GM04503 (cell line): ENCODE data around the gene RANBP10.
"Not testable (repeated sequence)": the region's sequence is repeated elsewhere in the genome, so short reads cannot be mapped to it uniquely, and the experiment has no call there.

Experiments
- DNase-seq: peaks from one replicate; pipeline ENCODE4 v3.0.0-alpha.2; 2012; ENCODE audit warnings: low read depth

Gene RANBP10

DNA sequence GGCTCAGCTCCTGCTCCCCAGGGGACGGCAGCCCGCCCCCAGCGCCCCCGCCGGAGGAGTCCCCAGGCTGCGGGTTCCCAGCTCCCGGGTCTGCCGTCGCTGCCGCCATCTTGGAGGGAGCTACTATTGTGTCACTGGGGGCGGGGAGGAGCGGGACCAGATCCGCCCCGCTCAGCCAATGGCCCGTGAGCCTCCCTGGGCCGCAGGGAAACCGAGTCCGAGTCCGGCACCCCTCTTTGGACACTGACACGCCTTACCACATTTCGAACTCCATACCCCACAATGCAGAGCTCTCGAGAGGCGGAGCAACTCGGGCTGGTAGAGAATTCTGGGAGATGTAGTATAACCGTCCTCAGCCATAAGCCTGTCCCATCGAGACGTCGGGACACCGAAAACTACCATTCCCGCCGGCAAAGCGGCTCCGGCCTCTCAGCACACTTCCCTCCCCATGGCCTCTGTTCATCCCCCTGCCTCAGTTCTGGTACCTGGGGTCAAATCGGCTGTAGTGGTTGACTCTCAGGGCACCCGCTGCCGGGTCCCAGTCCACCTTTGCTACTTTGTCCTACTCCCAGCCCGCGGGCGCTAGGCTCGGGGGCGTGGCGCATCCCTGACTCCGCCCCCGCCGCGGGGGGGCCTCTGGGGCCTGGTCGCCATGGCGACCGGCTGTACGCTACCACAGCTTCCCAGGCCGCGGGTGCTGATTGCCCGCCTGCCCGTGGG is at the start of gene RANBP10, which contains the start of gene TSNAXIP1:
TSS of gene RANBP10 (minus strand) at position 133 of the 720 bp plus-strand sequence. CDS start at position 109, 24 bp downstream.
TSS of gene TSNAXIP1 (plus strand) at position 462 of the 720 bp plus-strand sequence. CDS start 261 bp downstream, outside the sequence.
- peak; percentile 98 for DNase-seq

DNA sequence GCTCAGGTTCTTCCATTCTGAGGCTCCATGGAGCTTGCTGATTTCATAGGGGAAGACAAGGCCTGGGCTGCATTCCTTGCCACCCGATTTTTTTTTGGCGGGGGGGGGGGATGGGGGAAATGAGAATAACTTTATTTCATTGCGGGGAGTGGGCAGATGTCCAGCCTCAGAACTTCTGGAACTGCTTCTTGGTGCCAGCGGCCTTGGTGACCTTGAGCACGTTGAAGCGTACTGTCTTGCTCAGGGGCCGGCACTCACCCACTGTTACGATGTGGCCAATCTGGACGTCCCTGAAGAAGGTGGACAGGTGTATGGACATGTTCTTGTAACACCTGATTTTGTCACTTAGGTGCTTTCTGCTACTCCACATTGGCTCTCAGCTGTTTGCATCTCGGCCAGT is 49.4 kb upstream of the RANBP10 start:
- no peak for DNase-seq

DNA sequence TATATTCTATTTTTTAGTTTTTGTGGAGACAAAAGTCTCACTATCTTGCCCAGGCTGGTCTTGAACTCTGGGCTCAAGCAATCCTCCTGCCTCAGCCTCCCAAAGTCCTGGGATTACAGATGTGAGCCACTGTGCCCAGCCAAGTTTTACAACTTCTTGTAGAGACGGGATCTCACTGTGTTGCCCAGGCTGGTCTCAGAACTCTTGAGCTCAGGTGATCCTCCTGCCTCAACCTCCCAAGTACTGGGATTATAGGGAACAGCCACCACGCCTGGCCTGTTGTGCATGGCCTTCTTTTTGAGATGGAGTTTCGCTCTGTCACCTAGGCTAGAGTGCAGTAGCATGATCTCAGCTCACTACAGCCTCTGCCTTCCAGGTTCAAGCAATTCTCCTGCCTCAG is 47.3 kb upstream of the RANBP10 start:
- no peak for DNase-seq

DNA sequence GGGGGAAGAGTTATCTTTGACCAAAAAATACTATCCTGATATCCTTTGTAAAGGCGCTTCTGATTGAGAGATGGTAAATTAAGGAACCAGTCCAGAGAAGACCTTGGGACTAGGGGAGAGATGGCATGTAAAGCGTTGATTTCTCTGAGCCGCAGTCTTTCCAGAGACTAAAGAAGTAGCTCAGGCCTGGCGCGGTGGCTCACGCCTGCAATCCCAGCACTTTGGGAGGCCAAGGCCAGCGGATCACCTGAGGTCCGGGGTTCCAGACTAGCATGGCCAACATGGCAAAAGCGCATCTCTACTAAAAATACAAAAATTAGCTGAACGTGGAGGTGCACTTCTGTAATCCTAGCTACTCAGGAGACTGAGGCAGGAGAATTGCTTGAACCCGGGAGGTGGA is 41.8 kb upstream of the RANBP10 start:
- no peak for DNase-seq

DNA sequence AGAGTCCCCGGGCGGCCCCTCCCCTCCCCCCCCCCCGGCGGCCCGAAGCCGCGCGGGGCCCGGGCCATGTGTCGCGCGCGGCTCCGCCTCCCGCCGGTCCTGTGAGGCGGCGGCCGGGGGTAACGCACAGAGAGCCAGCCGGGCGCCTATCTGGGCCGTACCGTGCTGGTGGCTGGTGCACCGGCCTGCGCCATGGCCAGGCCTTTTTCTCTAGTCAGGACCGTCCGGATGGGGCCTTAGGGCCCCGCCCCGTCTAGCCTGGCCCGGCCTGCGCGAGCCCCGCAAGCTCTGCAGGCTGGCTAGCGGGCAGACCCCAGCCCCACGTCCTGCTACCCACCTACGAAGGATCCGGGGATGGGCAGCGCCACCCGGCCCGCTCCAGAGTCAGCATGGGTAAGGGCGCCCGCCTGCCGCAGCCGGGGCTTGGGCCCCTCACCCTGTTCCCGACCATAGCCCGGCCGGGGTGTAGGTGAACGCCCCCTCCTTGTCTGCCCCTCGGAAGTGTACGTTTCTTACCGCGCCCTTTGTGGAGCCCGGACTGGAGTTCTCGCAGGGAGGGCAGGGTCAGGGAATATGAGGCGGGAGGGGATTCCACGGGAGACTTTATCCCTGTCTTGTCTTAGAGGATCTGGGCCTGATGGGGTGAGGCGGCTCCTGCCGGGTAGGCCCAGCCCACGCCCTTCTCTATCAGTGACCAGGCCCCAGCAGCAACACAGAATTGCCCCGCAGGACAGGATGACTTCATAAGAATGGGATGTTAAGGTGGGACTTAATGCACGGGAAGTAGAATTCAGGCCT is 40.9 kb upstream of the RANBP10 start, which contains the start of gene CENPT:
TSS of gene CENPT (minus strand) at position 630 of the 798 bp plus-strand sequence. CDS start 13,834 bp downstream, outside the sequence.
- DNase-seq, result no peak

DNA sequence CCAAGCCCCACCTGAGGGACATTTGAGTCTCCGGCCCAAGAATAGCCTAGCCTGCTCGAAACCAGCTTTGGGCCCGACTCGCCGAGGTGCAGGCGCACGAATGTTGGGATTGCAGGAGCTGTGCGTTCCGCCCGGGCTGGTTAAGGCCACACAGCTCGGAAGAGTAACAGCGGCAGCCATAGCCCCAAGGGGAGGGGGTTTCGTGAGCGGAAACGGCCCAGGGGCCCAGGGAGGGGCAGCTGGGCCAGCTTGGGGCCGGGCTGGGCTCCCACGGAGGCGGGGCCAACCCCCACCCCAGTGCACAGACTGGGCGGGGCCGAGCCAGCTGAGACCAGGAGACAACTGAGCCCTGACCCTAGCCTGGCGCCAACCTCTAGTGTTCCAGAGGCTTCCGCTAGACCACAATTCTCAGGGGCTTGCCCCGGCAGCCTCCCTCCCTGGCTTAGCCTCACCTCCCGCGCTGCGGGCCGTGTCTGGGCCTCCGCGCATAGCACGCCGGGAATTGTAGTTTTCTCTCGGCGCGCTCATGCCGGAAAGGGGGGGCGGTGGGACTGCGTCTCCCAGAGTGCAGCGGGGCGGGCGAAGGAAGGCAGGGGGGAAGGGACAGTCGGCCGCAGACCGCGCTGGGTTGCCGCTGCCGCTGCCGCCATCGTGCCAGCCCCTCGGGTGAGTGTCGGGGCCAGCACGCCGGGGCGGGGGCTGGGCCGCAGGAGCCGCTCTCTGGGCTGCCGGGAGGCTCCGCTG is 40.1 kb upstream of the RANBP10 start, which contains the start of gene NUTF2:
TSS of gene NUTF2 (plus strand) at position 614 of the 744 bp plus-strand sequence. CDS start 18,198 bp downstream, outside the sequence.
- peak; percentile 64 for DNase-seq

DNA sequence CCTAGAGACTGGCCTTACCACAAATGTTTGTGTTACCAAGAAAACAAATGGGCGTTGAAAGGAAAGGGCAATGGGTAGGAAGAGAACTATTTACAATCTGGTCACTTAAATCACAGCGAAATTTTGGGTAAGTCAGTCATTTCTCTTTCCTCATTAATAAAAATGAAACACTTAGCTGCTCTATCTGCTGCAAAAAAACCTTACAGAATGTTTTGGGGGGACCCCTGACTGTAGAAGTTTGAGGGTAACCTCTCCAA is 39.6 kb upstream of the RANBP10 start:
- DNase-seq, result no peak

DNA sequence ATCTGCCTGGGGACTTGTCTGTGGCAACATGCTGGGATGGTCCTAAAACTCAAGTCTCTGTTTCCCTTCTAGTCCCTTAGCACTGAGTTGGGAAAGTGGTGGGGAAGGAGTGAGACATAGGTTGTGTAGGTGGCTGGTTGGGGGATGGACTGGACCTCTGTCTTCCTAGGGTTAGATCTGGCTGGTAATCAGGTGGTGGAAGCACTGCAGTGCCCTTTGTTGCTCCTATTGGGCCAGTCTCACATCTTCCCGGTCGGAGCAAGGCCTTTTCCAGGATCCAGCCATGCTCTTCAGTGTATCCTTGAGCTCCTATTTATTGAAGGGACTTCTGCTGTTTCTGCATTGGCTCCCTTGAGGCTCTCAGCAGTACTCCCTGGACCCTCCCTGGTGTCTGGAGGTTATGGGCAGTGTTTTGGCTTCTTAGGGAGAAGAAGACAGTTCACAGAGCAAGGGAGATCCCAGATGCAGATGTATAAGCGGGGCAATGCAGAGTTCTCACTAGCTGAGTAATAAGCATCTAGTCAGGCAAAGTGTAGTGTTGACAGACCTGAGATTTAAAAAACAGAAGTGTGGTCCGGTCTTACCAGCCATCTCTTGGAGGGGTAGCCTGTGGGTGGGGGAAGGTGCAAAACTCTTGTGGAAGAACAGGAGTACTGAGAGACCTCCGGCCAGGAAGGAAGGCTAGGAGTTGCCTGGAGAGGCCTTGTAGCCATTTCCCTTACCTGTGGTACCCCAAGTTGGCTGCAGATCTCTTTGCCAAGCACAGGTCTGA is 39.1 kb upstream of the RANBP10 start:
- no peak for DNase-seq

DNA sequence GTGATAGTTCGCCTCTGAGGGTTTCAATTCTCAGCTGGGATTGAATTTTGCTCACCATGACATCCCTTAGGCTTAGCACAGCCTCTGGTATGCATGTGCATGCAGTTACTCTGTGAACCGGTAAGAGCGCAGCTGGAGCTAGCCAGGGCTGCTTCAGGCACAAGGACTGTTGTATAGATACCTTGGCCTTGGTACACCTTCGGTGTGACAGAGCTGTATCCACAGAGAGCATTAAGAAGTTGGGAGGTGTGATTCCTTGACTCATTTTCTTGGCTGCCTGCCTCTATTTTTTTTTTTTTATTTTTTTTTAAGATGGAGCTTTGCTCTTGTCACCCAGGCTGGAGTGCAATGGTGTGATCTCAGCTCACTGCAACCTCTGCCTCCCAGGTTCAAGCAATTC is 38.1 kb upstream of the RANBP10 start:
- no peak for DNase-seq

DNA sequence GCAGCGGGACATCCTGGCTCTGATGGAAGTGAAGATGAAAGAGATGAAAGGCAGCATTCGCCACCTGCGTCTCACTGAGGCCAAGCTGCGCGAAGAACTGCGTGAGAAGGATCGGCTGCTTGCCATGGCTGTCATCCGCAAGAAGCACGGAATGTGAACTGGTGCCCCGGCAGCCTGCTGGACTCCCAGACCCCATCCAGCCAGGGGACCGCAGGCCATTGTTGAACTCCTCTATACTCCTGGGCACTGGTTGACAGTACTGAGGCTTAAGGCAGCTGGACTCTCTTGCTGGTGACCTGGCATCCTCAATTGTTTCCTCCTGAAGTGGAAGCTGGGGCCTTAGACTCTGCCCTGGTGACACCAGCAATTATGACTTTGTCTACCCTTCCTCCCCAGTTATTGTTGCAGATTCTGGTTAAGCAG is 37.0 kb upstream of the RANBP10 start:
- no peak for DNase-seq

DNA sequence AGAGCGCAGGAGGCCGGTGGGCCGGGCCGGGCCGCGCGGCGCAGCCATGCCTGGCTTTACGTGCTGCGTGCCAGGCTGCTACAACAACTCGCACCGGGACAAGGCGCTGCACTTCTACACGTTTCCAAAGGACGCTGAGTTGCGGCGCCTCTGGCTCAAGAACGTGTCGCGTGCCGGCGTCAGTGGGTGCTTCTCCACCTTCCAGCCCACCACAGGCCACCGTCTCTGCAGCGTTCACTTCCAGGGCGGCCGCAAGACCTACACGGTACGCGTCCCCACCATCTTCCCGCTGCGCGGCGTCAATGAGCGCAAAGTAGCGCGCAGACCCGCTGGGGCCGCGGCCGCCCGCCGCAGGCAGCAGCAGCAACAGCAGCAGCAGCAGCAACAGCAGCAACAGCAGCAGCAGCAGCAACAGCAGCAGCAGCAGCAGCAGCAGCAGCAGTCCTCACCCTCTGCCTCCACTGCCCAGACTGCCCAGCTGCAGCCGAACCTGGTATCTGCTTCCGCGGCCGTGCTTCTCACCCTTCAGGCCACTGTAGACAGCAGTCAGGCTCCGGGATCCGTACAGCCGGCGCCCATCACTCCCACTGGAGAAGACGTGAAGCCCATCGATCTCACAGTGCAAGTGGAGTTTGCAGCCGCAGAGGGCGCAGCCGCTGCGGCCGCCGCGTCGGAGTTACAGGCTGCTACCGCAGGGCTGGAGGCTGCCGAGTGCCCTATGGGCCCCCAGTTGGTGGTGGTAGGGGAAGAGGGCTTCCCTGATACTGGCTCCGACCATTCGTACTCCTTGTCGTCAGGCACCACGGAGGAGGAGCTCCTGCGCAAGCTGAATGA is 36.4 kb upstream of the RANBP10 start:
- no peak for DNase-seq

DNA sequence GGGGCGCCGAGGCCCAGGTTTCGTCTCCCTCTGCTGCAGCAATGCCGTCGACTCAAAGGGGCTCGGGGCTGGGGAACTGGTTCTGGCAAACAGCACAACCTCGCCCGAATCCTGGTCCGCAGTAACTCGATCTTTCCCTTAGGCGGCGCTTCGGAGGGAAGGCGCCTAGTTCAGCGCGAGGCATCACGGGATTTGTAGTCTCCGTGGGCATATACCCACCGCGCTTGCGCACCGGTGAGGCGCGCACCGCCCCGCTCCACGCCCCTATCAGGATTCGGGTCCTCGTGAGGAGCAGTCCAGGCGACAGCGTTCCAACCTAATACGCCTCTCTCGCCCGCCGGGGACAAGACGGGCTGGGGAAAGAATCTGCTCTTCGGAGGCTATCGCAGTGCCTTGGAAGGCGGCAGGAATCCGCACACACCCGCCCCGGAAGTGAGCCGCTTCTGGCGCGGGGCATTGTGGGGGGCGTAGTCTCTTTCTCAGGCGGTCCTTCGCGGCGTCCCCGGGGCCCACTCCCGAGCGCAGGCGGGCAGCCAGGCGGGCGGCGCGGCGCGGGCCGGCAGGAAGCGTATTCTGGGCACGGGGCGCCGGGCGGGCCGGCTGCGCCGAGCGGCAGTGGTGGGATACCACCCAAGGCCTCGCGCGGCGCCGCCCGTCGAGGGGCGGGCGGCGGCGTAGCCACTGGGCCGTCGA is 35.6 kb upstream of the RANBP10 start, which contains the start of gene THAP11:
TSS of gene THAP11 (plus strand) at position 505 of the 693 bp plus-strand sequence. CDS start 235 bp downstream, outside the sequence.
- DNase-seq, result peak; percentile 61

DNA sequence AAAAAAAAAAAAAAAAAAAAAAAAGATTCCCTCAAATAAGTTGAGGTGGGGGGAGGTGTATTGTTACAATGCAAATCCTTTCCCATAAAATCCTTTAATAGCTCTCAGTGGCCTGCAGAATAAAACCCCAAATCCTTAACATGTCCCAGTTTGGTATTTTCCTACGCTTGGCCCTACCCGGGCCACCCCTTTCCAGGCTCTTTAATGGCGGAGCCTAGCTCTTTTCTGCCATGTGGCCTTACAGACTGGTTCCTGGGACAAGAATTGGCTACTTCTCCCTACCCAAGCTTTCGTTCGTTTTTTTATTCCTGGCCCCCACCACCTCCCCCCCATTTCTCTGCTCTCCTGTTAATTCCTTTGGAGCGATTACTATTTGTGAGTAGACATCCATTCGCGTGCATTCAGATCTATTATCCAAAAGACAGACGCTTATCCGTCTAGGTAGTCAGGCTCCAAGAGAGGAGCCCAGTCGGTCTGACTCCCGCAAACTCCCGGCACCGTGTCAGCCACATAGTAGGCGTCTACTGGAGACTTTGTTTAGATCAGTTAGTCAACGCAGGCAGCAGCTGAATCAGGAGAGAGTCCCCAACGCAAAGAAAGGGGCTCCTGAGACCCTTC is 34.9 kb upstream of the RANBP10 start:
- DNase-seq, result no peak

DNA sequence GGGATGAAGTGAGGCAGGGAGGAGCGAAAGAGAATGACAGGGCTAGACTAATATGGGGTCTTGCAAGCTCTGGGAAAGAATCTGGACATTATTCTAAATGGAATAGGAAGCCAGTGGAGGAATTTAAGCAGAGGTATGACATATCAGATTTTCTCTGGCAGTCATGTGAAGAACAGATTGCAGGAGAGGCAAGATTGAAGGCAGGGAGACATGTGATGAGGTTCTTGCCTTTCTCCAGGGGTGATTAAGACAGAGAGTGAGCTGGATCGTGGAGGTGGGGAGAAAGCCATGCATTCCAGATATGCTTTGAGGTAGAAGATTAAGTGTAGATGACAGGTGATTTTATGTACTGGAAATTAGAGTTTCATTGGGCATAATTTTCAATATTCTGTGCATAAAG is 31.5 kb upstream of the RANBP10 start:
- DNase-seq, result no peak

DNA sequence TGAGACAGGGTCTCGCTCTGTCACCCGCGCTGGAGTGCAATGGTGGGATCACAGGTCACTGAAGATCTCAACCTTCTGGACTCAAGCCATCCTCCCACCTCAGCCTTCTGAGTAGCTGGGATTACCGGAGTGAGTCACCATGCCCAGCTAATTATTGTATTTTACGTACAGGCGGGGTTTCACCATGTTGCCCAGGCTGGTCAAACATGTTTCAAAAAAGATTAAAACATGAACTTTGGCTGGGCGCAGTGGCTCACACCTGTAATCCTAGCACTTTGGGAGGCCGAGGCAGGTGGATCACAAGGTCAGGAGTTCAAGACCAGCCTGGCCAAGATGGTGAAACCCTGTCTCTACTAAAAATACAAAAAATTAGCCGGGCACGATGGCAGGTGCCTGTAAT is 30.8 kb upstream of the RANBP10 start:
- not testable (repeated sequence) for DNase-seq

DNA sequence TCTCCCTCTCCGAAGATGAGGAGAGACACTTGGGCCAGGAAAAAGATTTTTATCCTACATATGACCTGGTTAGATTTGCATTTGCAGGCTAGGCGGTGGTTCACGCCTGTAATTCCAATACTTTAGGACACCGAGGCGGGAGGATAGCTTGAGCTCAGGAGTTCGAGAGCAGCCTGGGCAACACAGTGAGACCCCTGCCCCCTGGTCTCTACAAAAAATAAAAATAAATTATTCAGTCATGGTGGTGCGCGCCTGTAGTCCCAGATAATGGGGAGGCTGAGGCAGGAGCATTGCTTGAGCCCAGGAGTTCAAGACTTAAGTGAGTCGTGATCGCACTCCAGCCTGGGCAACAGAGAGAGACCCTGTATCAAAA is 27.9 kb upstream of the RANBP10 start:
- DNase-seq, result no peak

DNA sequence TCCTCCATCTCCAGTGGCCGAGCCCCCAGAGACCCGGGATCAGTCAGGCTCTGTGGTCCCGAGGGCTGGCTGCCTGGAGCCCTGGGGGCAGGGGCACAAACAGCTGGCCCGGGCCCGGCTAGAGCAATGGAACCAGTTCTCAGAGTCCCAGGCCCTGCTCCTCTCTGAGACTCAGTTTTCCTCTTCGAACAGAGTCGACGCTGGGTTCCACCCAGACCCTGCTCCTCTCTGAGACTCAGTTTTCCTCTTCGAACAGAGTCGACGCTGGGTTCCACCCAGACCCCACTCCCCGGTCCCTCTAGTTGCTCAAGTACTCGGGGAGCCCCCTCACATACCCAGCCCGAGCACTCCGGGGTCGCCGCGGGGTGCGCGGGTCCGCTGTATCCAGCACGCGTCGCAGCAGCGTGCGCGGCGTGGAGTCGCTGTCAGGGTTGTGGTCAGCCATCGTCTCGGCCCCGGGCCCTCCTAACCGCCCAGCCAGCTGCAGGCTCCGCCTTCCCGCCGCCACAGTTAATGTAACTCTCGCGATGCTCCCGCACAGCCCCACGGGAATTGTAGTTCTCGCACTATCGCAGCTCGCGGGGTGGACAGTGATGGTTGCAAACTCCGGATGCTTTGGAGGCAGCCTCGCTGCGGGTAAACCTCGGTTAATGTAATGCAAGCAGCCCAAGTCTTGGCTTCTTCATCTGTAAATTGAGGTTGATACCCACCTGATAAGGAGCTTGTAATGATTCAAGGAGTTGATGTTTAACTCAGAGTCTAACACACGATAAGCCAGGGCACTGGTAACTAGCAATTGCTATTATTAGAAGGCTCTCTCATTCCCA is 27.3 kb upstream of the RANBP10 start:
- DNase-seq, result no peak

DNA sequence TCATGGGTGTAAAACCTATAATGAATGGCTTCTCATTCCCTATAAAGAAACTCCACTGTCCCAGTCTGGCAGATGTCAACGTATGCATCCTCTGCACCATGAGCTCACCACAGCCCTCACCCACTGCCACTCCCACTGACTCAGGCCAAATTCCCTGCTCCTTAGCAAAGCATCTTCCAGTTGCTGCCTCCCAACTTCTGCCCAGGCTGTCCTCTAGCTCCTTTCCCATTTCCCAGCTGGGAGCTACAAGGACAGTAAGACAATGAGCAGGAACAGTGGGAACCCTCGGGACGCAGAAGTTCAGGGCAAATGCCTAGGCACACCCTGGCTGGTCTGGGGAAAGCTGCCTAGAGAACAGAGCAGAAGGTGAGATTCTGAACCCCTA is 26.7 kb upstream of the RANBP10 start:
- no peak for DNase-seq

DNA sequence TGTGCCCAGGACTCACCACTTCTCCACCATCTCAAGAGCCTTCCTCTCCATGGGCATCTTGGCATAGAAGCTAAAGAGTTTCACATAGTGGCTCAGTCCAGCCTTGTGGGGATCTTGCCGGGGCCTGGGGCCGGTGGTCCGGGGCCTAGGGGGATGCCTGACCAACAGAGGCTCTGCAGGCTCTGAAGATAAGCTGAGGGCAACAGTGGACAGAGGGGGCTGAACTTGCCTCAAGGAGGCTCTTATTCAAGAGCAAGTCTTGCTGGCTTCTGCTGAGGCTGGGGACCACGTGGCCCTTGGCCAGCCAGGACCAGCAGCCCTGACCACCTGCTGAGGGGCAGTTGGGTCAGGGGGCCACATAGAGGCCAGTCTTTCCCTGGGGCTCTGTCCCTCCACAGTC is 22.3 kb upstream of the RANBP10 start:
- no peak for DNase-seq
